ENCODE data around the gene SLC36A4. TPM values are rescaled to one million over a fixed set of nuclear protein-coding genes. Genes with fewer than 3 reads are reported as not detected.

SLC36A4 gene
- total and polyA plus RNA-seq, 2 donors from 2014 or later, result 8.2 to 19.4 TPM

GRCh38 chr11:93216511-93217101 lies 18.8 kb upstream of the SLC36A4 start:
- peak overlapping the region in 1 of 2 donors; percentile 26 for H3K27ac ChIP-seq (ENCODE audit: low read depth in 2 of 2, low read length in 2 of 2)
- no peak overlapping the region for H3K9ac ChIP-seq (ENCODE audit: low read length in 3 of 3)
- intact Hi-C loops (cut with DNase I), result no loop called here
- H3K4me3 ChIP-seq (ENCODE audit: low read length in 3 of 3), result no peak overlapping the region
- no peaks in the 10 kb centered on the region for H3K9me3 ChIP-seq (ENCODE audit: control insufficient read depth in 2 of 3, insufficient read depth in 1 of 3, low read length in 3 of 3)
- DNase-seq (peak in 1 of 5 donors; percentile 17), FAIRE-seq (no peak)
- no peak for TF ChIP-seq CTCF (IDR thresholded peaks at IDR 0.05; ENCODE audit: borderline replicate concordance, extremely low read depth, insufficient read depth)
- H3K36me3 ChIP-seq (ENCODE audit: control insufficient read depth in 2 of 3, insufficient read depth in 3 of 3, low read length in 3 of 3), result no peaks in the 10 kb centered on the region
- H3K4me1 ChIP-seq (ENCODE audit: control insufficient read depth in 2 of 3, insufficient read depth in 2 of 3, low read depth in 1 of 3, low read length in 3 of 3), result peaks cover 0 to 2% (median 0%) of the 10 kb centered on the region in 3 donors
- H3K27me3 ChIP-seq (ENCODE audit: control insufficient read depth, insufficient read depth, low read length), result no peaks in the 10 kb centered on the region

- FAIRE-seq (no peak), DNase-seq (peak in 2 of 5 donors; percentile 32 to 34)
- intact Hi-C loops (cut with DNase I), result no loop called here
- H3K9ac ChIP-seq (ENCODE audit: low read length in 3 of 3), result no peak overlapping the region
- H3K36me3 ChIP-seq (ENCODE audit: control insufficient read depth in 2 of 3, insufficient read depth in 3 of 3, low read length in 3 of 3), result no peaks in the 10 kb centered on the region
- TF ChIP-seq CTCF (IDR thresholded peaks at IDR 0.05; ENCODE audit: borderline replicate concordance, extremely low read depth, insufficient read depth), result no peak
- peak overlapping the region in 1 of 3 donors; percentile 10 for H3K4me3 ChIP-seq (ENCODE audit: low read length in 3 of 3)
- no peaks in the 10 kb centered on the region for H3K4me1 ChIP-seq (ENCODE audit: control insufficient read depth in 2 of 3, insufficient read depth in 2 of 3, low read depth in 1 of 3, low read length in 3 of 3)
- H3K27me3 ChIP-seq (ENCODE audit: control insufficient read depth, insufficient read depth, low read length), result no peaks in the 10 kb centered on the region
- H3K27ac ChIP-seq (ENCODE audit: low read depth in 2 of 2, low read length in 2 of 2), result no peak overlapping the region
- no peaks in the 10 kb centered on the region for H3K9me3 ChIP-seq (ENCODE audit: control insufficient read depth in 2 of 3, insufficient read depth in 1 of 3, low read length in 3 of 3)
These were observed 15.8 kb upstream of the SLC36A4 start for GRCh38 chr11:93213622-93214021.

GRCh38 chr11:93212094-93212493 lies 14.3 kb upstream of the SLC36A4 start:
- no peak for FAIRE-seq

More at GRCh38 chr11:93212094-93212493, 14.3 kb upstream of the SLC36A4 start:
- no peak for TF ChIP-seq CTCF (IDR thresholded peaks at IDR 0.05; ENCODE audit: borderline replicate concordance, extremely low read depth, insufficient read depth)
- H3K4me3 ChIP-seq (ENCODE audit: low read length in 3 of 3), result no peak overlapping the region
- intact Hi-C loops (cut with DNase I), result no loop called here
- H3K9ac ChIP-seq (ENCODE audit: low read length in 3 of 3), result no peak overlapping the region
- no peaks in the 10 kb centered on the region for H3K36me3 ChIP-seq (ENCODE audit: control insufficient read depth in 2 of 3, insufficient read depth in 3 of 3, low read length in 3 of 3)
- H3K9me3 ChIP-seq (ENCODE audit: control insufficient read depth in 2 of 3, insufficient read depth in 1 of 3, low read length in 3 of 3), result no peaks in the 10 kb centered on the region
- DNase-seq, result no peak
- H3K4me1 ChIP-seq (ENCODE audit: control insufficient read depth in 2 of 3, insufficient read depth in 2 of 3, low read depth in 1 of 3, low read length in 3 of 3), result no peaks in the 10 kb centered on the region
- no peak overlapping the region for H3K27ac ChIP-seq (ENCODE audit: low read depth in 2 of 2, low read length in 2 of 2)
- no peaks in the 10 kb centered on the region for H3K27me3 ChIP-seq (ENCODE audit: control insufficient read depth, insufficient read depth, low read length)

All from kidney (tissue), 14 donors.